ENCODE results near the gene ZNF488.

DNA sequence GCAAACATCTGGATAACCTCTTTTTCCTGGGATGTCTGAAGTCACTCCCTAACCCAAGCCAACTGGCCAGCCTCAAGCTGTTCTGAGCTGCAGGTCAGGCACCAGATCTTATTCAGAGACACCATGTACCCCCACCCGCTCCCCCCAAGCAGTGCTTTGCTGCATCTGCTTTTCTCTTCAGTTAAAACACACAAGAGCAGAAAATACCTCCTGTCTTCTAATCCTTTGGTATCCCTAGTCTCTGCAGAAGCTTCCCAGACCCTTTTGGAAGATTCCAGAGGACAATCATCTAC, 3.0 kb downstream of the ZNF488 start:
- no peak for TF ChIP-seq POLR2AphosphoS5 (IDR thresholded peaks at IDR 0.05; ENCODE audit: borderline replicate concordance, low read depth, low read length)
- TF ChIP-seq EZH2 (IDR thresholded peaks at IDR 0.05), result no peak

All from SK-N-MC (cell line).